ENCODE measurements around the gene XYLT1. TPM values are rescaled to one million over a fixed set of nuclear protein-coding genes. Genes with fewer than 3 reads are reported as not detected.

XYLT1 gene
- total and polyA plus RNA-seq, 9 of the 15 experiments (the other 6 are each of a cell fraction or from before 2014, with no cell fraction given): 0.03 to 0.09 (median 0.08) TPM; not detected in 6

GRCh38 chr16:17334096-17334495 lies 136.7 kb downstream of the XYLT1 start:
- ChIA-PET CTCF (ENCODE audit: low intra/inter-chr PET ratio) (no interaction called here), POLR2A (interaction anchor here (0.5 kb wide), 1 partner anchor 10 kb away, joined by 3 read pairs; no protein-coding TSS in a partner anchor)
- FAIRE-seq (no peak), ATAC-seq (no peak), DNase-seq (ENCODE audit: extremely low read depth in 1 of 4, low spot score in 3 of 4) (no peak)
- H2AFZ ChIP-seq (ENCODE audit: low read depth, low read length): no peak overlapping the region
- 1% methylated on average over 5 of the region's 5 CpGs for WGBS (ENCODE audit: insufficient coverage, low coverage, missing lambda C conversion rate)
- intact Hi-C loops (cut with micrococcal nuclease): no loop called here
- H3K9ac ChIP-seq (ENCODE audit: insufficient read depth in 1 of 2, low read depth in 2 of 2, low read length in 2 of 2): no peak overlapping the region
- peaks cover 21 to 57% of the 10 kb centered on the region in 2 experiments for H3K27me3 ChIP-seq (ENCODE audit: control insufficient read depth in 2 of 2, insufficient read depth in 2 of 2, low read length in 2 of 2)
- H3K9me1 ChIP-seq (ENCODE audit: control insufficient read depth, insufficient read depth, low read length): no peaks in the 10 kb centered on the region
- no peaks in the 10 kb centered on the region for H3K79me2 ChIP-seq (ENCODE audit: control insufficient read depth, insufficient read depth, low read length)
- H3K4me2 ChIP-seq (ENCODE audit: insufficient read depth, low read length): no peak overlapping the region
- no peak overlapping the region for H3K4me3 ChIP-seq
- H3K27ac ChIP-seq (ENCODE audit: extremely low read depth, low read depth, low read length): no peak overlapping the region
- no peaks in the 10 kb centered on the region; a peak in 1 of 5 replicates for H3K4me1 ChIP-seq (replicated peaks in 1 of 2; ENCODE audit: control insufficient read depth in 2 of 2, insufficient read depth in 2 of 2, low read length in 2 of 2)
- in situ Hi-C loops (cut with MboI): no loop called here
- 0 out of 2 replicates have a peak, but pooled peaks cover 3% of the 10 kb centered on the region for H4K20me1 ChIP-seq (replicated peaks; ENCODE audit: control insufficient read depth, insufficient read depth, low read length)
- no peaks in the 10 kb centered on the region for H3K36me3 ChIP-seq (ENCODE audit: control insufficient read depth, insufficient read depth, low read length)
- no peaks in the 10 kb centered on the region for H3K9me3 ChIP-seq (replicated peaks; ENCODE audit: control insufficient read depth, insufficient read depth, low read depth, low read length)
- no peak for TF ChIP-seq ZNF717 (CRISPR knock-in tag; IDR thresholded peaks at IDR 0.05)
- TF ChIP-seq KLF13 (tag; IDR thresholded peaks at IDR 0.05; ENCODE audit: borderline replicate concordance, low read depth): no peak
- TF ChIP-seq ETS1 (conservative IDR thresholded peaks at IDR 0.05; ENCODE audit: control insufficient read depth, low read depth, low read length): no peak
- no peak for TF ChIP-seq CREB3 (tag; conservative IDR thresholded peaks at IDR 0.05; ENCODE audit: low read depth)
- TF ChIP-seq CBFA2T3 (IDR thresholded peaks at IDR 0.05): no peak
- TF ChIP-seq ZFP30 (CRISPR knock-in tag; IDR thresholded peaks at IDR 0.05; ENCODE audit: borderline replicate concordance): no peak
- no peak for TF ChIP-seq ELF2 (CRISPR knock-in tag; IDR thresholded peaks at IDR 0.05)
- TF ChIP-seq ESRRA (IDR thresholded peaks at IDR 0.05; ENCODE audit: borderline replicate concordance, low read depth): no peak
- TF ChIP-seq SLC30A9 (CRISPR knock-in tag; IDR thresholded peaks at IDR 0.05): no peak
- no peak for TF ChIP-seq HNRNPLL (IDR thresholded peaks at IDR 0.05; ENCODE audit: low read depth, low read length, poor library complexity, severe bottlenecking)
- TF ChIP-seq TAF7 (tag; IDR thresholded peaks at IDR 0.05): no peak
- TF ChIP-seq PTRF (tag; IDR thresholded peaks at IDR 0.05): no peak
- no peak for TF ChIP-seq CBX3 (IDR thresholded peaks at IDR 0.05; ENCODE audit: borderline replicate concordance in 1 of 2, low read length in 2 of 2)
- no peak for TF ChIP-seq TBL1XR1 (IDR thresholded peaks at IDR 0.05; ENCODE audit: low read length in 2 of 2)
- no peak for TF ChIP-seq RUNX1 (IDR thresholded peaks at IDR 0.05; ENCODE audit: low read depth)
- TF ChIP-seq KDM2B (CRISPR knock-in tag; IDR thresholded peaks at IDR 0.05): no peak
- TF ChIP-seq ZNF311 (CRISPR knock-in tag; IDR thresholded peaks at IDR 0.05): no peak
- no peak for TF ChIP-seq NFE2L1 (tag; IDR thresholded peaks at IDR 0.05; ENCODE audit: borderline replicate concordance, low read depth)
- no TSS peak for BruUV-seq (replicated peaks)

Measured in K562 (cell line).